Activated CD4-positive, CD25-positive, alpha-beta regulatory T cell treated with anti-CD3 and anti-CD28 coated beads, Interleukin-2, amount 50 U/mL, for 24 hours (primary cell): ENCODE data around the gene IVL.

Experiments used
- ATAC-seq, 2 donors: fragments of 150-1000 bp; cut with Tn5 transposase; one replicate each; pipeline ENCODE4 v1.10.0; 2021; ENCODE audit warnings: mild to moderate bottlenecking in 1 of 2, moderate library complexity in 1 of 2

Gene IVL

GRCh38 chr1:152899027-152899426 is 9.3 kb upstream of the IVL start:
- ATAC-seq = no peak

GRCh38 chr1:152899883-152900282 is 8.5 kb upstream of the IVL start:
- no peak for ATAC-seq

- no peak for ATAC-seq
These were observed 6.7 kb upstream of the IVL start for GRCh38 chr1:152901631-152902030.

- no peak for ATAC-seq
These were observed 5.7 kb upstream of the IVL start for GRCh38 chr1:152902636-152903035.

GRCh38 chr1:152904688-152905440 is 3.5 kb upstream of the IVL start:
- ATAC-seq = no peak

- no peak for ATAC-seq
These were observed 2.3 kb upstream of the IVL start for GRCh38 chr1:152906023-152906565.

- ATAC-seq = no peak
These were observed 860 bp downstream of the IVL start for GRCh38 chr1:152909206-152909605.

GRCh38 chr1:152912471-152912870 is 4.1 kb downstream of the IVL start:
- ATAC-seq = no peak

GRCh38 chr1:152912900-152913299 is 4.6 kb downstream of the IVL start:
- no peak for ATAC-seq

- ATAC-seq = no peak
These were observed 9.4 kb downstream of the IVL start for GRCh38 chr1:152917794-152918193.

GRCh38 chr1:152919071-152919470 is 10.7 kb downstream of the IVL start:
- ATAC-seq = no peak

GRCh38 chr1:152924191-152924590 is 15.8 kb downstream of the IVL start:
- ATAC-seq = no peak

GRCh38 chr1:152926091-152926490 is 17.7 kb downstream of the IVL start:
- no peak for ATAC-seq

GRCh38 chr1:152928671-152929070 is 20.3 kb downstream of the IVL start:
- no peak for ATAC-seq

- no peak for ATAC-seq
These were observed 23.9 kb downstream of the IVL start for GRCh38 chr1:152932170-152932811.

GRCh38 chr1:152933196-152933595 is 24.9 kb downstream of the IVL start:
- ATAC-seq = no peak

GRCh38 chr1:152940614-152941013 is 32.3 kb downstream of the IVL start:
- no peak for ATAC-seq

GRCh38 chr1:152941037-152941711 is 32.8 kb downstream of the IVL start:
- ATAC-seq = no peak

- no peak for ATAC-seq
These were observed 33.8 kb downstream of the IVL start for GRCh38 chr1:152942161-152942560.

- ATAC-seq = no peak
These were observed 37.9 kb downstream of the IVL start for GRCh38 chr1:152946248-152946647.

- no peak for ATAC-seq
These were observed 38.4 kb downstream of the IVL start, which contains the start of gene SPRR5 for GRCh38 chr1:152946651-152947256. TSS of gene SPRR5 (plus strand) at chr1:152947206. CDS start at chr1:152948555, 1,349 bp downstream.

GRCh38 chr1:152951711-152952110 is 43.4 kb downstream of the IVL start:
- ATAC-seq = no peak

GRCh38 chr1:152953761-152954160 is 45.4 kb downstream of the IVL start:
- ATAC-seq = no peak
